Common myeloid progenitor, CD34-positive (primary cell): ENCODE data around the gene ZNF846. TPM values are rescaled to one million over a fixed set of nuclear protein-coding genes. Genes with fewer than 3 reads are reported as not detected.
A peak's percentile ranks its signal among the peaks of the same experiment; 100 is the strongest.

ENCODE experiments used
- CTCF ChIA-PET: fragments of 350-600 bp; sonication (Branson Sonifier 250); formaldehyde crosslinking; loops from one replicate; lab custom pipeline; 2021; ENCODE audit warnings: antibody characterized with exemption; lab: Charles Lee
- POLR2A ChIA-PET: fragments of 350-600 bp; sonication (Branson Sonifier 250); formaldehyde crosslinking; loops from one replicate; lab custom pipeline; 2021; ENCODE audit warnings: antibody characterized with exemption; lab: Charles Lee
- DNase-seq, 3 donors: peaks; one replicate each; pipeline versions ENCODE4 v3.0.0 to v3.0.0-alpha.2; 2013
- H3K27ac ChIP-seq, 2 experiments: 1 replicate in 1 of 2; 2 replicates in 1 of 2; pipeline ENCODE4 v1.7.0; 2013; ENCODE audit warnings: inconsistent platforms in 2 of 2, low read length in 2 of 2, mild to moderate bottlenecking in 2 of 2, low read depth in 1 of 2, moderate library complexity in 1 of 2; ENCODE audit not compliant: severe bottlenecking in 2 of 2, insufficient read depth in 1 of 2, poor library complexity in 1 of 2
- H3K27me3 ChIP-seq, 5 experiments: replicated peaks in 2 of 5; 1 replicate in 3 of 5; 2 replicates in 2 of 5; pipeline versions ENCODE4 v1.6.1 to v1.7.0; 2013; ENCODE audit warnings: low read length in 4 of 5, mild to moderate bottlenecking in 2 of 5, moderate library complexity in 2 of 5, inconsistent platforms in 1 of 5; ENCODE audit not compliant: insufficient read depth in 5 of 5, control insufficient read depth in 4 of 5
- H3K36me3 ChIP-seq, 4 experiments: 1 replicate in 2 of 4; 2 replicates in 2 of 4; pipeline versions ENCODE4 v1.6.1 to v1.7.0; 2013; ENCODE audit warnings: low read length in 3 of 4, control low read depth in 1 of 4, mild to moderate bottlenecking in 1 of 4; ENCODE audit not compliant: control insufficient read depth in 4 of 4, insufficient read depth in 4 of 4
- H3K4me1 ChIP-seq, 4 experiments: 1 replicate in 3 of 4; 2 replicates in 1 of 4; pipeline versions ENCODE4 v1.6.1 to v1.7.1; 2013; ENCODE audit warnings: low read length in 3 of 4, mild to moderate bottlenecking in 3 of 4, control low read depth in 1 of 4, inconsistent platforms in 1 of 4, moderate library complexity in 1 of 4; ENCODE audit not compliant: control insufficient read depth in 4 of 4, insufficient read depth in 4 of 4; ENCODE audit errors: control extremely low read depth in 1 of 4
- H3K4me3 ChIP-seq, 7 experiments: 1 replicate in 4 of 7; 2 replicates in 3 of 7; pipeline versions ENCODE4 v1.5.1 to v1.7.0; 2013; ENCODE audit warnings: mild to moderate bottlenecking in 7 of 7, low read length in 6 of 7, moderate library complexity in 6 of 7, inconsistent platforms in 2 of 7, low read depth in 2 of 7, control low read depth in 1 of 7; ENCODE audit not compliant: insufficient read depth in 4 of 7, control insufficient read depth in 1 of 7; ENCODE audit errors: extremely low read depth in 1 of 7
- H3K9me3 ChIP-seq, 5 experiments: 1 replicate in 4 of 5; 2 replicates in 1 of 5; pipeline versions ENCODE4 v1.6.1 to v1.7.1; 2013; ENCODE audit warnings: low read length in 4 of 5, mild to moderate bottlenecking in 2 of 5, inconsistent platforms in 1 of 5, low read depth in 1 of 5, moderate library complexity in 1 of 5; ENCODE audit not compliant: control insufficient read depth in 4 of 5, insufficient read depth in 2 of 5; ENCODE audit errors: control extremely low read depth in 1 of 5
- WGBS: methylation state at CpG from one replicate; pipeline ENCODE4 v1.1.5; 2013; ENCODE audit not compliant: insufficient coverage; 5-methylcytosine and 5-hydroxymethylcytosine counted together
- polyA plus RNA-seq: library from polyadenylated mRNA; unstranded; fragments of 120-200 nt; gene quantifications from one replicate; pipeline ENCODE4 v1.2.1, GENCODE V29; 2013

The ZNF846 gene
- 25.0 TPM for polyA plus RNA-seq

DNA sequence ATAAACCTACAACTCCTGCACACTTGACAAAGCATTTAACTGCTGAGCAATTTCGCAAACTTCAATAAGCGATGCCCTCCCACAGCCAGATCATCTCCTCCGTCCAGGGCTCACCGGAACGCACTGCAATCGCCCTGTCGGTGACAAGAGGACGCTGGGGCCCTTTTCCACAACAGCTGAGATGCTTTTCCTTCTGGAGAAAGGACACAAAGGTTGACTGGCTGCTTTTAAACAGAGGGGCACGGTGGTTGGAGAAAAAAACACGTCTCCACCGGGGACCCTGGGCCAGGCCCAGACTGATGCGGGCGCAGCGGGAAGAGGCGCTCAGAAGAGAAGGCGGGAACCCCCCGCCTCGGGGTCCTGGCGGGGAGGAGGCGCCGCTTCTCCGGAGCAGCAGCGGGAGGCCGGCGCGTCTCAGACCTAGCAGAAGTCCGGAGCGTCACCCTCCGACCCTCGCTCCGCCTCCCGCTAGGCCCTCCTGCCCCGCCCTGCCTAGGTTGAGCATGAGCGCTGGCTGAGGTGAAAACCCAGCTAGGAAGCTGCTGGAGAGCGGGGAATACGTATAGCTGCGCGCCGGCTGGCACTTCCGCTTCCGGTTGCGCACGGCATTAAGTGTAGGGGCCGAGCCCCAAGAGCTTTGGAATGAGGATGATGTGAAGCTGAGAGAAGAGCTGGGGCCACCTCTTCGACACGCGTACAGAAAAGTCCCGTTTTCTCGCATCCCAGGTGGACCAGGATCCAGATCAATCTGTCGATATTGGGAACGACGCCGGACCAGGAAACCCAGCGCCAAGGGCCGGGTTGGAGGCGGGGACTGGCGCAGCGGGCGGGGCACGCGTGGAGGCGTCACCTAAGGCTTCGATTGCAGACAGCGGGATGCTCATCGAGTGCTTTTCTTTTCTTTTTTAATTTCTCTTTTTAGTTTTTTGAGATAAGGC, at the start of gene ZNF846:
ZNF846 (minus strand) TSS at position 564 of the 938 bp plus-strand sequence. CDS start 3,788 bp downstream, outside the sequence.
- CTCF ChIA-PET, result interaction anchor here (1.0 to 1.6 kb wide), 3 partner anchors 10 to 27 kb away, joined by 3 to 5 read pairs (median 3); no protein-coding TSS in a partner anchor
- peaks cover 0 to 18% (median 11%) of the 10 kb centered on the region in 4 experiments for H3K4me1 ChIP-seq
- DNase-seq, result peak; percentile 97 to 99 (median 98)
- H3K9me3 ChIP-seq, result peaks cover 0 to 12% (median 6%) of the 10 kb centered on the region in 5 experiments
- WGBS, result 0% methylated on average over 60 of the region's 65 CpGs
- peaks cover 1 to 13% (median 5%) of the 10 kb centered on the region in 4 experiments for H3K36me3 ChIP-seq
- POLR2A ChIA-PET, result interaction anchor here (0.6 to 1.0 kb wide), 3 partner anchors 51 to 206 kb away, joined by 3 to 10 read pairs (median 3); partner anchors contain the start of gene FBXL12
- peak within 1 kb of the TSS; percentile 91 to 96 for H3K27ac ChIP-seq
- H3K4me3 ChIP-seq, result peak within 1 kb of the TSS; percentile 78 to 98 (median 94)
- no peaks in the 10 kb centered on the region for H3K27me3 ChIP-seq

DNA sequence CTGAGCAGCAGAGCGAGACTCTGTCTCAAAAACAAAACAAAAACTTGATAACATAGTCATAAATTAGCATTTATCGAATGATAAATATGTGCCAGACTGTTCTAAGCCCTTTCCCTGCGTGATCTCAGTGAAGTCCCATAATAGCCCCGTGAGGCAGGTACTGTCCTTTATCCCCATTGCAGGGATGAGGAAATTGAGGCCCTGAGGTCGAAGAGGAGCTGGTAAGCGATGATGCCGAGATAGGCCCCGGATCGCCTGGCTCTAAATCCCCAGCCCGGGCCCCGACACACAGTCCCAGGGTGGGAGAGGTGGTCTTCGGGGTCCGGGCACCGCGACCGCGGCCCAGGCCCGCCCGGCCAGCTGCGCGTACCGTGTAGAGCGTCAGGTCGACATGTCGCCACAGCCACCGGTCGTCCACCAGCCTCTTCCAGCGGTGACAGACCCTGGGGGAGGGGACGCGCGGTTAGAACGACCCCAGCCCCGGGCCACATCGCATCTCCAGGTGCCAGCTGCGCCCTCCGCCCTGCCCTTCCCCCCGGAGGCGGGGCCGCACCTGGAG, 49.7 kb upstream of the ZNF846 start:
- POLR2A ChIA-PET, result interaction anchor here (0.7 to 1.7 kb wide), 6 partner anchors 9 to 583 kb away, joined by 3 to 7 read pairs (median 5); partner anchors contain the start of gene UBL5

DNA sequence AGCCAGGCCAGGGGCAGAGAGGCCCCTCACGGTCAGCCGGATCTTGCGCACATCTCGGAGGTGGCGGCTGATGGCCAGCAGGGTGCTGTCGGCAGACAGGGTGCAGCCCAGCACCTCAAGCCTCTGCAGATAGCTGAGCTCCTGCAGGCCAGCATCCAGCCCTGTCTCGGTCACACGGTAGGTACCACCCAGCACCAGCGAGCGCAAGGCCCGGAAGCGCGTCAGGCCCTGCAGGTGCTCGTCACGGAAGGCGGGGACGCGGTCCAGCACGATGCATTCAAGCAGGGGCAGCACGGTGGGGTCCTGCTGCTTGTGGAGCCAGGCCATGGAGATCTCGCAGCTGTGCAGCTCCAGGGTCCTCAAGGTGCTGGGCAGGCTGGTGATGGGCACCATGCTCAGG, 42.6 kb upstream of the ZNF846 start:
- no peaks in the 10 kb centered on the region for H3K27me3 ChIP-seq
- H3K36me3 ChIP-seq, result peaks cover 9 to 47% (median 34%) of the 10 kb centered on the region in 4 experiments
- POLR2A ChIA-PET, result no interaction called here
- CTCF ChIA-PET, result no interaction called here
- DNase-seq, result no peak
- no peak overlapping the region for H3K27ac ChIP-seq
- H3K4me3 ChIP-seq, result no peak overlapping the region
- no peaks in the 10 kb centered on the region for H3K4me1 ChIP-seq
- peaks cover 0 to 3% (median 0%) of the 10 kb centered on the region in 5 experiments for H3K9me3 ChIP-seq
- WGBS, result 97% methylated on average over 21 of the region's 21 CpGs

More for the DNA sequence above, 49.7 kb upstream of the ZNF846 start:
- under 1% methylated on average over 32 of the region's 39 CpGs for WGBS
- Histone ChIP-seq H3K4me3 (peak overlapping the region; percentile 90 to 99 (median 95)), H3K9me3 (peaks cover 0 to 3% (median 0%) of the 10 kb centered on the region in 5 experiments), H3K27ac (peak overlapping the region; percentile 75 to 89), H3K4me1 (peaks cover 0 to 20% (median 14%) of the 10 kb centered on the region in 4 experiments), H3K27me3 (no peaks in the 10 kb centered on the region), H3K36me3 (peaks cover 3 to 8% (median 5%) of the 10 kb centered on the region in 4 experiments)
- peak in 2 of 3 donors; percentile 21 to 25 for DNase-seq
- CTCF ChIA-PET, result no interaction called here

DNA sequence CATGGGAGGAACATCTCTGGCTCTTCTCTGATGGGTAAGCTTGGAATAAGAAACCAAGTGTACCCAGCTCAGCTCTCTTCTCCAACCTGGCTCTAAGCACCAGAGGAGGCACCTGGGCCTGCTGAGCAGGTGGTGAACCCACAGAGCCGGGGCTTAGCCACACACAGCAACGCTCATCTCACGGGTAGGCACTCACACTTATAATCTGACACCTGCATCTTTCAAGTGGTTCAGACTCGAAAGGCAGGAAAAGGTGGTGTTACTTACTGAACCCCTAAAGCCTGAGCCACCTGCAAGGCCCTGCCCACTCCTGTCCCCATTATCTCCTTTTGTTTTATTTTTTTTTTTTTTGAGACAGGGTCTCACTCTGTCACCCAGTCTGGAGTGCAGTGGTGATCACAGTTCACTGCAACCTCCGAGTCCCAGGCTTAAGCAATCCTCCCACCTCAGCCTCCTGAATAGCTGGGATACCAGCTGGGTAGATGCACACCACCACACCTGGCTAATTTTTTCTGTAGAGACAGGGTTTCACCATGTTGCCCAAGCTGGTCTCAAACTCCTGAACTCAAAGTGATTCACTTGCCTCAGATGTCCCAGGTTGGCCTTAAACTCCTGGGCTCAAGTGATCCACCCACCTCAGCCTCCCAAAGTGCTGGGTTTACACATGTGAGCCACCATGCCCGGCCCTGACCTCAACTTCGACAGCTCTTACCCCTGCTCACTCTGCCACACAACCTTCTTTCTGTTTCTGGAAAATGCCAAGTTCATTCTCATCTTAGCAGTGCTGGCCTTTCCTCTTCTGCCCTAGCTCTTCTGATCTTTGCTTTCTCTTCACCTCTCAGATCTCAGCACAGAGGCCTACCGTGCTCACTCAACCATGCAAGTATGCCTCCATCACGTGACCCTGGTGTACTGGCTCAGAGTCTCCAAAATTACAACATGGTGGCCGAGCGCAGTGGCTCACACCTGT, 40.6 kb upstream of the ZNF846 start:
- WGBS, result 100% methylated on average over 11 of the region's 11 CpGs
- H3K4me3 ChIP-seq, result no peak overlapping the region
- DNase-seq, result no peak
- CTCF ChIA-PET, result interaction anchor here (1.3 to 1.6 kb wide), 2 partner anchors 10 to 13 kb away, joined by 3 to 5 read pairs; no protein-coding TSS in a partner anchor
- no peak overlapping the region for H3K27ac ChIP-seq
- H3K36me3 ChIP-seq, result peaks cover 13 to 42% (median 33%) of the 10 kb centered on the region in 4 experiments
- H3K4me1 ChIP-seq, result no peaks in the 10 kb centered on the region
- H3K9me3 ChIP-seq, result no peaks in the 10 kb centered on the region
- POLR2A ChIA-PET, result no interaction called here
- H3K27me3 ChIP-seq, result no peaks in the 10 kb centered on the region

DNA sequence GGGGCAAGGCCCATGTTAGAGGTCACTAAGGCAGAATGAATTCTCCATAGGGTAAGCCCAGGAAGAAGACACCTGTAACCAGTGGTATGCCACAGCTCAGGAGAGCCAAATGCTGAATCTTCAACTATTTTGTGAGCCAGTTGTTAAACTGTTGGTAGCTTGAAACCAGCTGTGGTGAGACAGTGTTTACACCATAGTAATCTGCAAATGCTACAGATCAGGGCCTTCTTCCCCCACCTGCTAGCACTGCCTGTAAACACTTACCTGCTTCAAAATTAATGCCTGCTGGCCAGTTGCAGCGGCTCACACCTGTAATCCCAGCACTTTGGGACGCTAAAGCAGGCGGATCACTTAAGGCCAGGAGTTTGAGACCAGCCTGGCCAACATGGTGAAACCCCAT, 38.3 kb upstream of the ZNF846 start:
- no peak for DNase-seq
- ChIA-PET CTCF (interaction anchor here (0.8 to 0.9 kb wide), 2 partner anchors 10 to 11 kb away, joined by 3 to 4 read pairs; no protein-coding TSS in a partner anchor), POLR2A (no interaction called here)
- no peaks in the 10 kb centered on the region for H3K9me3 ChIP-seq
- H3K27ac ChIP-seq, result no peak overlapping the region
- H3K4me1 ChIP-seq, result no peaks in the 10 kb centered on the region
- no peak overlapping the region for H3K4me3 ChIP-seq
- no CpG with 5 or more reads among the region's 3 CpGs for WGBS
- no peaks in the 10 kb centered on the region for H3K27me3 ChIP-seq
- peaks cover 13 to 42% (median 30%) of the 10 kb centered on the region in 4 experiments for H3K36me3 ChIP-seq

DNA sequence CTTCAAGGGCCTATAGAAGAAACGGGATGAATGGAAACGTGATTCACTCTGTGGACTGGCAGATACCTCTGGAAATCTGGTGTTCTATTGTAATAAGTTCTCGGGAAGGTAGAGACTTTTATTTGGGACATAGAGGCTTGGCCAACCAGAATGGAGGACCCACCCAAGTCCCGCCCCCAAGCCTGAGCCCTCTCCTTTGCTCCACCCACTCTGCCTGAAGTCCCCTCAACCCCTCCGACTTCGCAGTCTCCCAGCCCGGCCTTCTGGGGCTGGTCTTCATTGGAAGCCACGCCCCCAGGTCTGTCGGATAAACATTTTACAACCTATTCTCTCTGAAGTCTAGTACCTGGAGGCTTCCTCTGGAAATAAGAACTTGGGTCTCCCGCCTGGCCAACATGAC, 33.4 kb upstream of the ZNF846 start:
- H3K27ac ChIP-seq, result no peak overlapping the region
- H3K36me3 ChIP-seq, result peaks cover 0 to 5% (median 3%) of the 10 kb centered on the region in 4 experiments
- H3K9me3 ChIP-seq, result no peaks in the 10 kb centered on the region
- H3K4me3 ChIP-seq, result no peak overlapping the region
- H3K27me3 ChIP-seq, result no peaks in the 10 kb centered on the region
- ChIA-PET POLR2A (interaction anchor here (0.7 kb wide), 1 partner anchor 207 kb away, joined by 3 read pairs; no protein-coding TSS in a partner anchor), CTCF (no interaction called here)
- H3K4me1 ChIP-seq, result peaks cover 0 to 2% (median 0%) of the 10 kb centered on the region in 4 experiments
- DNase-seq, result no peak
- 98% methylated on average over 8 of the region's 10 CpGs for WGBS
